ENCODE data around the gene OTX2. TPM values are rescaled to one million over a fixed set of nuclear protein-coding genes. Genes with fewer than 3 reads are reported as not detected.

The OTX2 gene
- total and polyA plus RNA-seq, 12 donors, result not detected

DNA sequence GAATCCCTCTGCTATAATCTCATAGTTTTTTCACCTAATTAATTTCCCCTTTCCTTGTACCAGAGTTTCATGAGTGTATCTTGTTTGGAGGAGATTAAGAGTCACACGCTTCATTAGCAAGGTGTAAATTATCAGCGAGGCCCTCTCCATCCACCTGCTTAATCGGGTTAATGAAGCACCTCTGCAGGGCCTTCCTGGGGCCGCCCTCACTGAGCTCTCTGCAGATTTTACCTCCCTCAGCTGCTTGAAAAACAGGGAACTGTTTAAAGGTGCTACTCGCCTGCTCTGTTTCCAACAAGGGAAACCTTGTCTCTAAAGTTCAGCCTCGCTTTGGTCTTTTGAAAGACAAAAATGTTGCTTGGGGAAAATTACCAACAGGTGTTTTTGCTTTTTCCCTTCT, 35.8 kb downstream of the OTX2 start:
- DNase-seq (no peak), ATAC-seq (no peak)
- 27 to 38% methylated on average over 6 of the region's 6 CpGs for WGBS, 2 donors
- H3K27me3 ChIP-seq, result peaks cover 0 to 23% (median 0%) of the 10 kb centered on the region in 7 donors
- H3K27ac ChIP-seq, result no peak overlapping the region
- TF ChIP-seq, protein P1, sequence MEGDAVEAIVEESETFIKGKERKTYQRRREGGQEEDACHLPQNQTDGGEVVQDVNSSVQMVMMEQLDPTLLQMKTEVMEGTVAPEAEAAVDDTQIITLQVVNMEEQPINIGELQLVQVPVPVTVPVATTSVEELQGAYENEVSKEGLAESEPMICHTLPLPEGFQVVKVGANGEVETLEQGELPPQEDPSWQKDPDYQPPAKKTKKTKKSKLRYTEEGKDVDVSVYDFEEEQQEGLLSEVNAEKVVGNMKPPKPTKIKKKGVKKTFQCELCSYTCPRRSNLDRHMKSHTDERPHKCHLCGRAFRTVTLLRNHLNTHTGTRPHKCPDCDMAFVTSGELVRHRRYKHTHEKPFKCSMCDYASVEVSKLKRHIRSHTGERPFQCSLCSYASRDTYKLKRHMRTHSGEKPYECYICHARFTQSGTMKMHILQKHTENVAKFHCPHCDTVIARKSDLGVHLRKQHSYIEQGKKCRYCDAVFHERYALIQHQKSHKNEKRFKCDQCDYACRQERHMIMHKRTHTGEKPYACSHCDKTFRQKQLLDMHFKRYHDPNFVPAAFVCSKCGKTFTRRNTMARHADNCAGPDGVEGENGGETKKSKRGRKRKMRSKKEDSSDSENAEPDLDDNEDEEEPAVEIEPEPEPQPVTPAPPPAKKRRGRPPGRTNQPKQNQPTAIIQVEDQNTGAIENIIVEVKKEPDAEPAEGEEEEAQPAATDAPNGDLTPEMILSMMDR (IDR thresholded peaks at IDR 0.05), result no peak
- intact Hi-C loops (cut with DNase I), result no loop called here
- no peaks in the 10 kb centered on the region for H3K36me3 ChIP-seq
- no peaks in the 10 kb centered on the region for H3K4me1 ChIP-seq
- no peaks in the 10 kb centered on the region for H3K9me3 ChIP-seq
- no peak overlapping the region for H3K4me3 ChIP-seq

DNA sequence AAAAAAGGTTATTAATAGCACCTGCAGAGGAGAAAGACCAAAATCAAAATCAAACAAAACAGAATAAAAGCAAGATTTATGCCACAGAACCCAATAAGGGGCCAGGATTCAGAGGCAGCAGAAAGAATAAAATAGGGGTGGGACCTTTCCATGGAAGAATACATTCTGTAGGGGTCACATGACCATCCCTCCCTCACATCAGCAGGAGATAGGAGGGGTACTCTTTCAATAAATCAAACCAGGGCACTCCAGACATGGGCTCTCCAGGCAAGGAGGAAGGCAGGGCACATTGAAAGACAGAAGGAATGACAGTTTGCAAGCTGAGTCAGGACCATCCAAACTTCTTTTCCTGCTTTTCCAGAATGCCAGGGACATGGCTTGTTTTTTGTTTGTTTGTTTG, 39.8 kb downstream of the OTX2 start:
- intact Hi-C loops (cut with DNase I), result no loop called here
- no peak overlapping the region for H3K27ac ChIP-seq
- TF ChIP-seq, protein P1 (IDR thresholded peaks at IDR 0.05), result no peak
- H3K9me3 ChIP-seq, result no peaks in the 10 kb centered on the region
- no peak overlapping the region for H3K4me3 ChIP-seq
- ATAC-seq, result no peak
- no peak for DNase-seq
- H3K36me3 ChIP-seq, result no peaks in the 10 kb centered on the region
- H3K27me3 ChIP-seq, result peaks cover 0 to 48% (median 0%) of the 10 kb centered on the region in 7 donors
- H3K4me1 ChIP-seq, result no peaks in the 10 kb centered on the region

DNA sequence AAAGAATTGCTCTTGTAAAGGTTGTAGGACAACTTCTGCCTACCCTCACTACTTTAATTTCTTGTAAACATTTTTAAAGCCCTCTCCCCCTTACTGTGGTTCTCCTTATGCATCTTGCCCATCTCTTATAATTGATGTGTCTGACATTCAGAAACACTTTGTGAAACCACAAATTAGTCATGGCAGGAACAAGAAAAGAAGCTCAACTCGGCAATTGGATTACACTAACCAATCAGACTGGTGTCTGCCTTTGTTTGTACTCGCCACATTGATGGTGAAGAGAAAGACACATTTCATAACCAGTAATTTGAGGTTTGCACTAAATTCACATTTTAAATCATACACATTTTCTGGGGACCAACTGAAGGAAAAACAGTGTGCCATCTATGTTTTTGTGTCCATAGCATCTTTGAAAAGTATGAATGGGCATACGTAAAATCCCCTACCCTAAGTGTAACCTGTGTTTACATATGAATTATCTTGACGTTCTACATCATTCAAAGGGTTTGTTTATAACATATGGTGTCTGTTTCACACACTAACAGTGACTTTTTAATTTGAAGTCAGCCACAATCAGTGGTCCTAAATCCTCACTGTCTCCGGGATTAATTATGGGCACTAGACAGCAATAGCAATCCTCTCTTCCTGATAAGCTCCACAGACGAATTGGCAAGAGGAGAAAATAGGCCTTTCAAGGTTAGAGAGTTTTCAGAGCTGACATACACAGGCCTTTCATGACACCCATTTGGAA, 49.9 kb downstream of the OTX2 start:
- 49 to 56% methylated on average over 6 of the region's 6 CpGs for WGBS, 2 donors
- H3K4me1 ChIP-seq, result no peaks in the 10 kb centered on the region
- no peak for ATAC-seq
- intact Hi-C loops (cut with DNase I), result no loop called here
- DNase-seq, result no peak
- peaks cover 0 to 11% (median 3%) of the 10 kb centered on the region in 7 donors for H3K27me3 ChIP-seq
- no peaks in the 10 kb centered on the region for H3K36me3 ChIP-seq
- TF ChIP-seq, protein P1 (IDR thresholded peaks at IDR 0.05), result no peak
- H3K4me3 ChIP-seq, result no peak overlapping the region
- no peaks in the 10 kb centered on the region for H3K9me3 ChIP-seq
- no peak overlapping the region for H3K27ac ChIP-seq

DNA sequence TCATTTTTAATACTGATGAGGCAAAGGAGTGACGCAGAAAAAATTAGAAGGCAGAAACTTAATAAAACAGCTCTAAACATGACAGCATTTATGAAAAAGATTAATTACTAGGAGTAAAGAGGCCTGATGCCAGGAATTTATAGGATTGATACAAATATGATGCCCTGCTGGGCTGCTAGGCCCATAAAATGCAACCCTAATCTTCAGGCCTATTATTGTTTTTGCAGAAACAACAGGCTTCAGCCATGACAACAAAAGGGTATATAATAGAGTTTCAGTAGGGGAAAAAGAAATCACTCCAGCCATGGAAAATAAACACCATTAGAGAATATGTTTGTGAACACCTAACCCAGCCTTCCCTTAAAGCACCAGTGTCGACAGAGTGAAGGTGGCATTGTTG, 50.6 kb downstream of the OTX2 start:
- no peak for ATAC-seq
- intact Hi-C loops (cut with DNase I), result no loop called here
- WGBS, 2 donors, result 63 to 65% methylated on average over 2 of the region's 2 CpGs

More for the DNA sequence above, 50.6 kb downstream of the OTX2 start:
- TF ChIP-seq, protein P1 (IDR thresholded peaks at IDR 0.05), result no peak
- no peak overlapping the region for H3K4me3 ChIP-seq
- peaks cover 0 to 11% (median 3%) of the 10 kb centered on the region in 7 donors for H3K27me3 ChIP-seq
- no peak overlapping the region for H3K27ac ChIP-seq
- no peaks in the 10 kb centered on the region for H3K9me3 ChIP-seq
- DNase-seq, result no peak
- H3K36me3 ChIP-seq, result no peaks in the 10 kb centered on the region
- no peaks in the 10 kb centered on the region for H3K4me1 ChIP-seq
